HG03558 (cell line): ENCODE results near the gene PHF2.

Experiments used
- ATAC-seq: cut with Tn5 transposase; IDR thresholded peaks from one replicate; pipeline ENCODE4 v1.9.1; 2021; ENCODE audit warnings: moderate number of reproducible peaks; ENCODE audit not compliant: unreplicated experiment; ENCODE audit errors: extremely low read depth

Gene PHF2

DNA sequence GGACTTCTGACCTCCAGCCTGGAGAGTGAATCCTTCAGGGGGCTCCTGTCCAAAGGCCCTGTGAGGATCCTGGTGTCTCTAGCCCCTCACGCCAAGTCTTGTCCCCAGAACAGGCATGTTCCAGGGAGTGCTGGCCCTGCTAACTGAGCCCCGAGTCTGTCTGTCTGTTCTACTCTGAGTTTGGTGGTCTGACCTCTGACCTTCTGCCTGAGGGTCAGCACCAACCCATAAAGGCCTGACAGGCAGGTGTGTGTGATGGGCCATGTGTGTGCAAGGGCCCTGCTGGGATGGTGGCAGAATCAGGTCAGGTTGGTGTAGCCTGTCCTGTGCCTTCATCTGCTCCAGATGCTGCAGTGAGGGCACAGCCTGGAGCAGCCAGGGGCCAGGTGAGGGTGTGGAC lies 46.3 kb downstream of the PHF2 start:
- ATAC-seq, result no peak

DNA sequence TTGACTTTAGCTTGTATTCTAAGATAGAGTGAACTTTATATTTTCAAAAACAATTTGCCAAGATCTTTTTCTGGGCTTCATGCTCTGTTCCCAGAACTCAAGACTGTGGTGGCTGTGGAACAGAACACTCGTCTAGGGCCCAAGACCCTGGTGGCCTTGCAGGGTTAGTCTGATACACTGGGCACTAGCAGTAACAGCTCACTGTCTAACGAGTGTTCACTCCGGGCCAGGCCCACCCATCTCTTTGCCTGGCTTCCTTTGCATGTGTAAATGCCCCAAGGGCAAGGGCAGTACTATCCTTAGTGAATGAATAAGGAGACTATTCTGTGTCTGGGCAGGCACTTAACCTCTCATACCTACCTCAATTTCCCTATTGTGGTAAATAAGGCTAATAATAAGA lies 47.4 kb downstream of the PHF2 start:
- no peak for ATAC-seq

DNA sequence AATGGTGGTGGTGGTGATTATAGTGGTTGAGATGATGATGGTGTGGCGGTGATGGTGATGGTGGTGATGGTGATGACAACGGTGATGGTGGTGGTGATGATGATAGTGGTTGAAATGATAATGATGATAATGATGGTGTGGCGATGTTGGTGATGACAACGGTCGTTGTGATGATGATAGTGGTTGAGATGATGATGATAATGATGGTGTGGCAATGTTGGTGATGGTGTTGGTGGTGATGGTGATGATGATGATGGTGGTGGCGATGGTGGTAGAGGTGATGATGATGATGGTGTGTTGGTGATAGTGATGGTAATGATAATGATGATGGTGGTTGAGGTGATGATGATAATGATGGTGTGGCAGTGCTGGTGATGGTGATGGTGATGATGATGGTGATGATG lies 48.0 kb downstream of the PHF2 start:
- no peak for ATAC-seq

DNA sequence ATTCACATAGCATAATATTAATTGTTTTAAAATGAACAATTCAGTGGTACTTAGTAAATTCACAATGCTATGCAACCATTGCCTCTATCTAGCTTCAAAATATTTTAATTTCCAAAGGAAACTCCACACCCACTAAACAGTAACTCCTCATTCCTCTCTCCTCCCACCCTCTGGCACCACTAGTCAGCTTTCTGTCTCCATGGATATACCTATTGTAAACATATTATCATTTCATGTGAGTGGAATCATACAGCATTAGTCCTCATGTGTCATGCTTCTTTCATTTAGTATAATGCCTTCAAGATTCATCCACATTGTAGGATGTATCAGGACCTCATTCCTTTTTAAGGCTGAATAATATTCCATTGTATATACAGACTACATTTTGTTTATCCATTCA lies 48.6 kb downstream of the PHF2 start:
- no peak for ATAC-seq

DNA sequence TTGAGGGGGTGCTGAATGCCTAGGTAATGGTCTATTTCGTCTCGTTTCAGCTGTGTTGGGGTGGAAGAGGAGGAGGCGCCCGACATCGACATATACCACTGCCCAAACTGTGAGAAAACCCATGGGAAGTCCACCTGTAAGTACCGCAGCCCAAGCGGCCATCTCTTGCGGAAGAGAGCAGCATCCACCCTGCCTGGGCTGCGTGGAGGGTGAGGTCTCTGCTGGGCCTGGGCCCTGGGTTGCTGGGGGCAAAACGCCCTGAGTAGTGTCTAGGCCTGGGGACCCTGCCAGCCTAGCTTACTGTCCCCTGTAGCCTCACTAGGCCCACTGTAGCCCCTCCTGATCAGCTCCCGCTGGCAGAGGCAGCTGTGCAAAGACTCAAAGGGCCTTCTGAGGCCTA lies 53.5 kb downstream of the PHF2 start:
- no peak for ATAC-seq

DNA sequence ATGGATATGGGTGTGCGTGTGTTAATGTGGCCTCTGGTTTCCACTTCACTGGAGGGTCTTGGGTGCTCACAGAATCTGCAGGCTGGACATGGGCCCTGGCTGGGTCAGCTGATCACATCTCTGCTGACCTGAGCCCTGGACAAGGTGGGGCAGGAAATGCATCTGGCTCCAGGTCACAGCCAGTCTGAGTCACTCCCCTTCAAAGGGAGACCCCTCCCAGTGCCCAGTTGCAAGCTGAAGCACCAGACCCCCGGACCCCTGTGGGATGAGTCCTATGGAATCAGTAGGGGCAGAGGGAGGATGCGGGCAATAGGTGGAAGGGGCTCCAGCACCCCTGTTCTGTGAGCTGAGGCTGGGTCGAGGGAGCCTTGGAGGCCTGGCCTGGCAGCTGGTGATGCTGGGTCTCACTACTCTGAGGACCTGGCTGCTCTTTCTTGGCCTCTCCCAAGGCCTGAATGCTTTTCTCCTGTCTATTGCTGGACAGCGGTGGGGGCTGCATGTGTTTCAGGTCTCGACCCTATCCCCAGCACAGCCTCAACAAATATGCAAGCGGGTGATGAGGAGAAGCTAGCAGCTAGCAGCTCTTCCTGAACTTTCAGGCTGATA lies 54.5 kb downstream of the PHF2 start:
- no peak for ATAC-seq

DNA sequence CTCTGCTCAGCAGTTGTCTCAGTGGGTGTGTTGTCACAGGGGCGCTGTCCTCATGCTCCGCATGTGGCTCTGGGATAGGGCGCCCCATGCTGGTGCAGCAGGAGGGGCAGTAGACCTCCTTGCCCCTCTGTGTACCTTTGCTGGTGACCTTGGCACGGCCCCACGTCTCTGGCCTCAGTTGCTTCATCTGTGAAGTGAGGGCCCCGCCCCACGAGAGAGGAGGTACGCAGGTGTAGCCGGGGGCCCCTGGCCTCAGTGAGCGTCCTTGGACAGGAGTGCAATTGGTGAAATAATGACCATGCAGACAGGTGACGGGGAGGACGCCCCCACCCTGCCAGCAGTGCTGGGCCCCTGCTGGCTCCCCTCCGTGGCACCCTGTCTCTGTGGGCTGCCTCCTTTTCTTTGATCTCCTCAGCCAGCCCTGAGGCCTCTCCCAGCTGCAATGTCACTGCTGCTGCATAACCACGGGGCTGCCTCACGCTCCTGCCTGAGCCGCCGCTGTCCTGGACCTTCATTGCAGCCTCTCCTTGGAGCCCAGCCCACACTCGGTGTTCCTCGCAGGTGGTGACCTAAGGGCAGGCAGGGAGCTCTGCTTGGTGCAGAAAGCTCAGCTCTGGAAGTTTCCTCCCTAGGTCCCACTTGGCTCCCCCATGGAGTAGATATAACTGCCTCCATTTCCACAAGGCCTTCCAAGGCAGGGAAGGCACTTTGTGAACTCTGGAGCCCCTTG lies 57.3 kb downstream of the PHF2 start:
- no peak for ATAC-seq

DNA sequence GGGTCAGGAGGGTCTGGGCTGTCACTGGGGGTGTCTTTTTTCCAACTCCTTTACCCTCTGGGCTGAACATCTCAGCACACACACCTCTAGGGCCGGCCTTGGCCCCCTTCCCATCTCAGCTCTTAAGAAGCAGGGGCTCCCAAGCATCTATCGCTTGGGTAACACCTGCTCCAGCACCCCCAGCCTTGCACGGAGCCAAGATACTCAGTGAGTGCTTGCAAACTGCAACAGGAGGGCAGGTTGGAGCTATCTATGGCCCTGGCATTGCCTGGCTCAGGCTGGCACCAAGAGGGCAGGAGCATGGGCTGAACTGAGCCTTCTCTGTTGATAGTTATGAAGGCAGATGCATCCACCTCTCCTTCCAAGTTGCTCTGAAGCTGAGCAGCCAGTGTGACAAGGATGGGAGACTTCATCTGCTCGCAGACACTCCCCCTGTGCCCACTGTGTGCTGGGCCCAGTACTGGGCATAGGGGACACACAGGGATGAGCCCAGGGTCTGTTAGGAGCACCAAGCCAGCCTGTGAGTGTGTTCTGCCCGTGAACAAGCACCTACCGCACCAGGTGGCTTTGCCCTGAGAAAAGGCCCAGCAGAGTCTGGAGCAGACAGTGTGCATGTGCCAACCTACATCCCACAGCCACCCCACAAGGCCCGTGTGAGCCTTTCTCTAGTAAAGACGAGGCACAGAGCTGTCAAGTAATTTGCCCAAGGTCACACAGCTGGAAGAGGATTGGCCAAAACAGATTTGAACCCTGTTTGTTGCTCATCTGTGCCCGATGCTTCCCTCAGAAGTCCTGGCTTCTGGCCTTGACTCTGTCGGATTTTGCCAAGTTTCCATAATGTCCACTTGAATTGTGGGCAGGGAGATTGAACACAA lies 58.2 kb downstream of the PHF2 start:
- ATAC-seq, result no peak

DNA sequence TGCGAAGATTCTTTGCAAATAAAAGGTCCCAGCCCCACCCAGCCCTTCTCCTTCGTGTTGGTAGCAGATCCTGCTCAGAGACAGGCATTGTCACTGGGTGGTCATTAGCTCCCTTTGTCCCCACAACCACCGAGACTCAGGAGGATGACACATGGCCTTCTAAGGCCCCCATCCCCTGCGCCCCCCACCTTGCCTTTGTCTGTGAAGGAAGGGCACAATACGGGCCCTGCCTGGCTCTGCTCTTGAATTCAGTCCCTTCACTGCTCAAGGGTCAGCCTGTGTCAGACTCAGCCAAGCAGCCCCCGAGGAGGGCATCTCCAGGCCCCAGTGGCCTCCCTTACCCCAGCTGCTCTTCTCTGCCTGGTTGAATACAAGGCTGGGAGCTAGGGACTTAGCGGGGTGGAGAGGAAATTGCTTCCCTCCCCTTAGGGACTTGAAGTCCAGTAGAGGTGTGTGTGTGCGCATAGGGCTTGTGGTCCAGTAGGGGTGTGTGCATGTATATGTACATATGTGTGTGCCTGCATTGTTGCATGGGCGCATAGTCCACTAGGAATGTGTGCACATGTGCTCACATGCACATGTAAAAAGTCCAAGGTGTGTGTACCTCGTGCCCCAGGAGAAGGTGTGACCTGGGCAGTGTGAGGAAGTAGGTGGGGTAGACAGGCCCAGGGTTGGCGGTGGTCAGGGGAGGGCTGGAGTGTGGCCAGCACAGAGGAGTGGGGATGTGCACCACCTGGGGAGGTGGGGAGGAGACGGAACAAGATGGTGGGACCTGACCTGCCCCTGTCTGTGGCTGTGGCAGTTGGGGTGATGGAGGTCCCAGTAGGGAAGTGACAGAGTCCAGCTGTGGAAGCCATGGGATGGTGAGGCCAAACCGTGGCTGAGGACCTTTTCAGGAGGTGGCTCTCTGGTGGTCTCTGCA lies 59.1 kb downstream of the PHF2 start:
- ATAC-seq, result no peak

DNA sequence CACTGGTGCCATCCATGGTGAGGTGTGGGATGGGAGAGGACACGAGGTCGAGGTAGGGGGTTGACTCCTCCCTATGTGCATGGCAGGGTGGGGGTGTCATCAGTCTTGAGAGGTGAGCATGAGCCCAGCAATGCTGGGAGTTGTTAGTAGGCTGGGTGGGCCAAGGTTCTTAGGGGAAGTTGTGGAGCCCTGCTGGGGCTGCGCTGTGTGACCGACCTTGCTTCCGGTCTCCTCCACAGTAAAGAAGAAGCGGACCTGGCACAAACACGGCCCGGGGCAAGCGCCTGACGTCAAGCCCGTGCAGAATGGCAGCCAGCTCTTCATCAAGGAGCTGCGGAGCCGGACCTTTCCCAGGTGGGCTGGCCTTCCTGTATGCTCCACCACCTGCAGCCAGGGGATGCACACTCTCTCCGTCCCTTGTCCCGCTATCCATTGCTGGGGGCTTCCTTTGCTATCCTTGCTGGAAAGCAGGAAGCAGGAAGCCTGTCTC lies 59.8 kb downstream of the PHF2 start:
- ATAC-seq, result no peak

DNA sequence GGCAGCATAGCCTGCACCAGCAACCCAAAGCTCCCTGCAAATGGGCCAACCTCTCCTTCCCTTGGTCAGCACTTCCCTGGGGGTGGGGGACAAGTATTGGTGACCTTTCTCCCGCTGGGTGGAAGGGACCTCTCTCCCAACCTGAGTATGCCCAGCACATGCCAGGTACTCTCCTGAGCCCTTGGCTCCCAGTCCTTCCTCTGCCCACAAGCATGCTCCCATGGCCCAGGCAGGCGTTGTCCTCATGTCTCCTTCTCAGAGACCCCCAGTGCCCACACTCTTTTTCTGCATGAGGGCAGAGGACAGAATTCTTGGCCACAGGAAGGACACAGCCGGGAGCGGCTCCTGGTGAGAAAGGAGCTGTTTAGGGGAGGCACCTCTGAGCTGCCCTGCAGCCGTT lies 60.3 kb downstream of the PHF2 start:
- no peak for ATAC-seq

DNA sequence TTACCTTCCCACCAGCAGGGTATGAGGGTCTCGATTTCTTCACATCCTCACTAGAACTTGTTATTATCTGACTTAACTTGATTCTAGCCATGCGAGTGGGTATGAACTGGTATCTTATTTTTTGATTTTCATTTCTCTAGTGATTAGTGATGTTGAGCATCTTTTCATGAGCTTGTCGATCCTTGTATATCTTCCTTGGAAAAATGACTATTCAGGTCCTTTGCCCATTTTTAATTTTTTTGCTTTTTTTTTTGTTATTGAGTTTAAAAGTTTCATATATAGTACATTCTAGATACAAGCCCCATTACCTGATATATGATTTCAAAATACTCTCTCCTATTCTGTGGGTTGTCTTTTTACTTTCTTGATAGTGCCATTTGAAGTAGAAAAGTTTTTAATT lies 61.5 kb downstream of the PHF2 start:
- ATAC-seq, result no peak

DNA sequence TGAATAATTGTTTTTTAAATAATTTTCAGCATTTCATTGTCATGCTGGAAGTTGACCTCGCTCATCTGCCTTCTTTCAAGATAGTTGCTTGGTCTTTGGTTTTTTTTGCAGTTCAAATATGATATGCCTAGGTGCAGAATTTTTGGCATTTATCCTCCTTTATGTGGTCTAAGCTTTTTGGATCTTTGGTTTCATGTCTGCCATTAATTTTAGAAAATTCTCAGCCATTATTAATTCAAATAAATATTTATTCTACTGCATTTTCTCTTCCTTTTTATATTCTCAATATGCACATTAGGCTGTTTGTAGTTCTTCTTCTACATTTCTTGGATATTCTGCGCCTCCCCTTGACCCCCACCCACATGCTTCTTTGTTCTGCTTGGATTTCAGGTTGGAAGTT lies 63.6 kb downstream of the PHF2 start:
- no peak for ATAC-seq

DNA sequence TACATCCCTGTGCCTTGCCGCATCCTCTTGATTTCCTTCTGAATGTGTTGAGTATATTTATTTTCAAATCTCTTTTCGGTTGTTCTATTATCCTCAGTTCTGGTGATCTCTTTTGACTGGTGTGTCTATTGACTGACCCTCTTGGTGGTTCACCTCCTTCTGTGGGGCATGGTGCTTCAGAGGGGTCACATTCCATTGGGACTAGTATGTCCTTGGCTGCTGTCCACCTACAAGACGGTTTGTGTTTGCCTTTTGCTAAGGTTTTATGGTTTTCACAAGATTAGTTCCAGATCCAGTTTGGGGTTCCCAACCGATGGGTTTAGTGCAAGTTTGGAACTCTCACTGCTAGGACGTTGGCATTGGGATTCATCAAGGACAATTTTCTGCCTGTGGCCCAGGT lies 66.6 kb downstream of the PHF2 start:
- ATAC-seq, result no peak

DNA sequence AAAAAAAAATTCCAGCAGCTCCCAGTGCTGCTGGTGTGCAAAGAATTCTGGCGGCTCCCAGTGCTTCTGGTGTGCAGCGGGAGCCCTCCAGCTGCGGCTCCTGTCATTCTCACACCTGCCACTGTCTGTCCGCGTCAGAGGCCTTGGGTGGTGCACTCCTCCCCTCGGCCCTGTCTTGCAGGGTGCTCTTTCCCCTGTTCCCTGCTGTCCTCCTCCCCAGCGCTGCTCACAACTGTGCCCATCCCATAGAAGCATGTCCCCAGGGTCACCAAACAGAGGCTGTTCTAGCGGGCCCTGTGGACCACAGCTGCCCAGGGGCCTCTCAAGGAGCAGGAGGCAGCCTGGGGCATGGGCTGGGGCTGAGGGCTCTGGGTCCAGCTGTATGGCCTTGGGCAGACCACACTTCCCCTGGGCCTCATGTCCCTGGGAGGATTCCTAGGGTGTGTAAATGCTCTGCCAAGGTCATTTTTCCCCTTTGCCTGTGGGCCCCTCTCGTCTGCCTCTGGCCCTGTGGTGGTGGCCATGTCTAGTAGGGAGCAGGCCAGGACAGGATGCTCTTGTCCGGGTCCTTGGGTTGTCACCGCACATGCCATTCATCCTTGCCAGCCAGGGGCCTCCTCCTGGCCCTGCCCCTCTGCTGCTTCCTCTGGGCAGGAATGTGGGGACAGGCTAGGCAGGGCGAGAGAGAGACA lies 68.2 kb downstream of the PHF2 start:
- ATAC-seq, result no peak

DNA sequence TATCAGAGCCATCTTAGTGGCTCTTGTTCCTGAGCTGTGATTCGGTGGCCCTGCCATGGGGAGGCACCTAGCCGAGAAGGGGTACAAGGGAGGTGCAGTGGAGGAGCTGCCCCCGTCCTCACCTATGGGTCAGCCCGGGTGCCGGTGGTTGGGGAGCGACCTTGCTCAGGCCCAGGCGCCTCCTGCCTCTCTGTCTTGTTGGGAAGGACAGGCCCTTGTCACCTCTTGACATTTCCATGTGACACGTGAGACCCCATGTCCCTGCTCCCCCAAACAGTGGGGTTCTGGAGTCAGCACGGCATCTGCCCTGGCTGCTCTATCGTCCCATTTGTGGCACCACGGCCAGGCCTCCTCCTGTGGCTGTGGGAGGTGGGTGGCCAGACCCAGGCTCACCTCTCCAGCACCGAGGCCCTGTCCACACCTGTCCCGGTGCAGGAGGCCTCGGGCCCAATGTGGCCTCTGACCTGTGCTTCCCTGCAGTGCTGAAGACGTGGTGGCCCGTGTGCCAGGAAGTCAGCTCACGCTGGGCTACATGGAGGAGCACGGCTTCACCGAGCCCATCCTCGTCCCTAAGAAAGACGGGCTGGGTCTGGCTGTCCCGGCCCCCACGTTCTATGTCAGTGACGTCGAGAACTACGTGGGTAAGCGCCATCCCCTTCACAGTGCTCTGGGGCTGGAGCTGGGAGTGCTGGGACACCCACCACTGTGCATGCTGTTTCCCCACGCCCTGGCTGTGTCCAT lies 68.9 kb downstream of the PHF2 start:
- no peak for ATAC-seq

DNA sequence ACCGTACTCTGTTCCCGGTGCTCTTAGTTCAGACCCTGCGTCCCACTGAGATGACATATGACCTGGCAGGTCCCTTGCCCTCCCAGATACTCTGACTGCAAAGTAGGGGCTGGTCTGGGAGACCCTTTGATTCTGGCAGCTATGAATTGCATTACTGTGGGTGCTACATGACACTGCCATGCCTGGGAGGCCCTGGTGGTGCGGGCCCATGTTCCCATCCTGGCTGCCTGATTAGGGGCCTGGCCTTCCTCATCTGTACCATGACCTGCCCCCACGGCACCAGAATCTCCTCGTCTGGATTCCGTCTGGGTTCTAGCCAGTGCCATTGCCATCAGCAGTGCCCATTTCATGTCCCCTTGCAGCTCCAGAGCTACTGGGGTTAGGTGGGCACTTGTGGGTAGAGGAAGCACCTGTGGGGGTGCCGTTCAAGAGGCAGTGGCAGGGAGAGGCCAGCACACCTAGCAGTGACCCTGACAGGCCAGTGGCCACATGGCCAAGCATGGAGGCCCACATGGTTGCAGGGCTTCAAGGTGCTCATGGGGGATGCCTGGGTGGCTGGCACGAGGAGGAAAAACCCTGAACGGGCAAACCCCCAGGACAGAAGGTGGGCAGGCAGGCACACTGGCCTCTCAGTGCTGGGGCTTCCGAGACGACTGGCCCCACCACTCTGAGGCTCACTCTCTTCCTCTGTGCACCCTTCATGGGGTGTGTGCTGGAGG lies 69.7 kb downstream of the PHF2 start:
- ATAC-seq, result no peak

DNA sequence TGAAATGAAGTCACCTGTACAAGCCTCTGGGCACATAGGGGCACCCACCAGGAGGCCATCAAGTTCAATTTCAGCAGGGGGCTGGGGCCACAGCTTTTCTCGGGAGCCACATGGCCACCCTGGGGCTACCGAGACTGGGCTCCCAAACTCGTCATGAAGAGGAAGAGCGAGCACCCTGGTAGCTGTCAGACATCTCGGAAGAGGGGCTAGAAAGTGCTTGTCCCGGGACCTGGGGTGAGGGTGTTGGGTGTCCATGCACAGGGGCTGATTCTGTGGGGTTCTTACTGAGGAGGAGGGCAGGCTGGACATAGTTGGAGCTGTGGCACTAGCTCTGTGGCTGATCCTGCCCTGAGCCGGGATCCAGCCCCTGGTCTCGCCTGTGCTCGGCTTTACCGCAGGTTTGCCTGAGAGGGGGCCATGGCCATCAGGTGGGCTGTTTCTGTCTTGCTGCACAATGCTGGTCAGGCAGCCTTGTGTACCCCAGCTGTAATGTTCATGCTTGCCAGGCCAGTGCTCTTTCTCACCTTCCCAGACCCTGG lies 70.3 kb downstream of the PHF2 start:
- no peak for ATAC-seq
